SU-DHL-6 (cell line): ENCODE measurements around the gene TMEM198.

Experiments used
- EZH2phosphoT487 ChIP-seq: fragments of 200-600 bp; sonication (generic), shearing (Covaris generic); conservative IDR thresholded peaks from 2 replicates; pipeline ENCODE4 v1.6.1; 2018; ENCODE audit warnings: mild to moderate bottlenecking, antibody characterized with exemption, low read length, moderate library complexity, mixed read lengths
- TF ChIP-seq, protein P1 (sequence below): fragments of 200-600 bp; sonication (generic); IDR thresholded peaks from one replicate; pipeline ENCODE4 v1.5.1; 2017; ENCODE audit warnings: antibody characterized with exemption, mild to moderate bottlenecking, low read length, moderate library complexity; ENCODE audit not compliant: insufficient read depth, poor library complexity, severe bottlenecking

DNA sequence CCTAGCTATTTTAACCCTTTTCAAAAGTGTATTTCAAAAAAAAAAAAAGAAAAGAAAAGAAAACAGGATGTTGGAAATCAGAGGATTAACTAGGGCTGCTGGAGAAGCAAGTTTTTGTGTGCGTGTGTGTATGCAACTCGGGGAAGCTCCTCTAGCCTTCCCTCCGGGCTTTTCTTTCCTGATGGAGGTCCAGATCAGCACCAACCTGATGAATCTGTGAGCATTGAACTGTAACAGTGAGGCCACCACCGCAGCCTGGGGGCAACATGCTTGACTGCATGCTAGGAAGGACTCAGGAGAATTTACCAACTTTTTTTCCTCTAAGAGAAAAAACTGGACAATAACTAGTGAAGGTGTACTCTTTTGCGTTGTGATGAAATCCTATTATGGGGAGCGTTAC lies 25.2 kb downstream of the TMEM198 start:
- TF ChIP-seq, protein P1, sequence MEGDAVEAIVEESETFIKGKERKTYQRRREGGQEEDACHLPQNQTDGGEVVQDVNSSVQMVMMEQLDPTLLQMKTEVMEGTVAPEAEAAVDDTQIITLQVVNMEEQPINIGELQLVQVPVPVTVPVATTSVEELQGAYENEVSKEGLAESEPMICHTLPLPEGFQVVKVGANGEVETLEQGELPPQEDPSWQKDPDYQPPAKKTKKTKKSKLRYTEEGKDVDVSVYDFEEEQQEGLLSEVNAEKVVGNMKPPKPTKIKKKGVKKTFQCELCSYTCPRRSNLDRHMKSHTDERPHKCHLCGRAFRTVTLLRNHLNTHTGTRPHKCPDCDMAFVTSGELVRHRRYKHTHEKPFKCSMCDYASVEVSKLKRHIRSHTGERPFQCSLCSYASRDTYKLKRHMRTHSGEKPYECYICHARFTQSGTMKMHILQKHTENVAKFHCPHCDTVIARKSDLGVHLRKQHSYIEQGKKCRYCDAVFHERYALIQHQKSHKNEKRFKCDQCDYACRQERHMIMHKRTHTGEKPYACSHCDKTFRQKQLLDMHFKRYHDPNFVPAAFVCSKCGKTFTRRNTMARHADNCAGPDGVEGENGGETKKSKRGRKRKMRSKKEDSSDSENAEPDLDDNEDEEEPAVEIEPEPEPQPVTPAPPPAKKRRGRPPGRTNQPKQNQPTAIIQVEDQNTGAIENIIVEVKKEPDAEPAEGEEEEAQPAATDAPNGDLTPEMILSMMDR: no peak
- TF ChIP-seq EZH2phosphoT487: no peak
